ENCODE data around the gene EXOC3L1. TPM values are rescaled to one million over a fixed set of nuclear protein-coding genes. Genes with fewer than 3 reads are reported as not detected.

EXOC3L1 gene
- polyA plus RNA-seq, 2 donors, result 1.2 to 1.5 TPM

DNA sequence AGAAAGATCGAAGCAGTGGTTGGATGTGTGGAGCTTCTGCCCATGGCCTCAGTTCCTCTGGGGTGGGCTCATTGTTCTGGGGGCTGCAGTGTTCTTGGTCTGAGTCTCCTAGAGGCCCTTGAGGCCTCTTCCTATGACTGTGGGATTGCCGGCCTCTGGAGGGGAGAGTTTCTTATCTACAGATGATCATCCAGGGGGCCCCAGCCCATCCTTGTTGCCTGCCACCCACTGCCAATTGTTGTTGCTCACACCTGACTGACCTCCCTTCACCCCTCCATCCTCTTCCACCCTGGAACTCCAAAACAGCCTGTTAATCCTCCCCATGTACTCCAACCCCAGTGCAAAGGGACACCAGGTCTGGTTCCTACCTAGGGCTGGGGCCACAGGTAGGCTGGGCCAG, 45.0 kb downstream of the EXOC3L1 start:
- peaks cover 15 to 68% of the 10 kb centered on the region in 2 donors for H3K36me3 ChIP-seq (ENCODE audit: control insufficient read depth in 2 of 2, insufficient read depth in 2 of 2, low read length in 1 of 2)
- H3K4me1 ChIP-seq (ENCODE audit: control insufficient read depth in 2 of 2, insufficient read depth in 2 of 2, low read length in 1 of 2), result peaks cover 0 to 9% of the 10 kb centered on the region in 2 donors
- H3K27ac ChIP-seq (ENCODE audit: low read depth in 2 of 2, low read length in 1 of 2), result no peak overlapping the region
- H3K27me3 ChIP-seq (ENCODE audit: control insufficient read depth in 1 of 2, insufficient read depth in 2 of 2, low read length in 2 of 2), result no peaks in the 10 kb centered on the region
- WGBS, 2 donors, result 86 to 96% methylated on average over 2 of the region's 2 CpGs
- H3K9me3 ChIP-seq (ENCODE audit: control insufficient read depth in 2 of 2, insufficient read depth in 1 of 2, low read depth in 1 of 2, low read length in 1 of 2), result no peaks in the 10 kb centered on the region
- H3K4me3 ChIP-seq (ENCODE audit: low read depth in 1 of 2, low read length in 2 of 2), result no peak overlapping the region

DNA sequence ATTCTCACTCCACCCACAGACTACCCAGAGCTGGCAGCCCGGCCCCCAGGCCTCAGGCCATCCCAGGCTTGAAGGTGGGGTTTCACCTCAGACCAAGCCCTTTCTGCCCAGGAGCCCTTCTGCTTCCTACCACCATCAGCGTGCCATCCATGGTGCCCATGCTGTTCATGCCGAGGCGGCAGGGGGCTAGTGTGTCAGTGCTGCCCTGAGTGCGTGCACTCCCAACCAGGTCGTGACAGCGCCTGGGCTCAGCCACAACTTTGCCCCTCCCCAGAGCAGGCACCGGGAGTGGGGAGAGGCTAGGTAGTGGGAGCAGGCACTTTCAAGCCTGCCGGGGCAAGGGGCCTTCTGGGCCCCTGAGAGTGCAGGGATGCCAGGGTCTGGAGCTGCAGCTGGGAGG, 47.6 kb downstream of the EXOC3L1 start:
- no peak overlapping the region for H3K27ac ChIP-seq (ENCODE audit: low read depth in 2 of 2, low read length in 1 of 2)
- no peak overlapping the region for H3K4me3 ChIP-seq (ENCODE audit: low read depth in 1 of 2, low read length in 2 of 2)
- 93 to 95% methylated on average over 9 of the region's 9 CpGs for WGBS, 2 donors
- H3K27me3 ChIP-seq (ENCODE audit: control insufficient read depth in 1 of 2, insufficient read depth in 2 of 2, low read length in 2 of 2), result no peaks in the 10 kb centered on the region
- peaks cover 0 to 4% of the 10 kb centered on the region in 2 donors for H3K4me1 ChIP-seq (ENCODE audit: control insufficient read depth in 2 of 2, insufficient read depth in 2 of 2, low read length in 1 of 2)
- no peaks in the 10 kb centered on the region for H3K9me3 ChIP-seq (ENCODE audit: control insufficient read depth in 2 of 2, insufficient read depth in 1 of 2, low read depth in 1 of 2, low read length in 1 of 2)
- H3K36me3 ChIP-seq (ENCODE audit: control insufficient read depth in 2 of 2, insufficient read depth in 2 of 2, low read length in 1 of 2), result peaks cover 15 to 62% of the 10 kb centered on the region in 2 donors

DNA sequence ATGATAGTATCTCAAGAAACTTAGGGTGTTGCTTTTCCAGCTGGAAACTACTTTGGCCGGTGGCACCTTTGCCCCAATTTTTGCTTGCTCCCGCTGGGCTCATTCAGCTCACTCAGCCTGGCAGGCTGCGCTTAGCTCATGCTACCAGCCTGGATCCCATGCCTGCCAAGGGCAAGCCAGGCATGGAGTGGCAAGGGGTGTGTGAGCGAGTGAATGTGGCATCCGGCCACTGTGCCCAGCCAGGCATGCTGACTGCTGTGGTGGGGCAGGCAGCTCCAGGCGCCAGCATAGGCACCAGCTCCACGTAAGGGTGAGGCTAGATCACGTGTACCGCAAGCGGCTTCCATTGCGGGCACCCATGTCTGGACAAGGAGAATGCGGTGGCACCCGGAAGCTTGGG, 48.5 kb downstream of the EXOC3L1 start:
- H3K27me3 ChIP-seq (ENCODE audit: control insufficient read depth in 1 of 2, insufficient read depth in 2 of 2, low read length in 2 of 2), result no peaks in the 10 kb centered on the region
- H3K4me1 ChIP-seq (ENCODE audit: control insufficient read depth in 2 of 2, insufficient read depth in 2 of 2, low read length in 1 of 2), result no peaks in the 10 kb centered on the region
- no peak overlapping the region for H3K27ac ChIP-seq (ENCODE audit: low read depth in 2 of 2, low read length in 1 of 2)
- no peak overlapping the region for H3K4me3 ChIP-seq (ENCODE audit: low read depth in 1 of 2, low read length in 2 of 2)
- no peaks in the 10 kb centered on the region for H3K9me3 ChIP-seq (ENCODE audit: control insufficient read depth in 2 of 2, insufficient read depth in 1 of 2, low read depth in 1 of 2, low read length in 1 of 2)
- 95 to 96% methylated on average over 13 of the region's 13 CpGs for WGBS, 2 donors
- peaks cover 15 to 55% of the 10 kb centered on the region in 2 donors for H3K36me3 ChIP-seq (ENCODE audit: control insufficient read depth in 2 of 2, insufficient read depth in 2 of 2, low read length in 1 of 2)

DNA sequence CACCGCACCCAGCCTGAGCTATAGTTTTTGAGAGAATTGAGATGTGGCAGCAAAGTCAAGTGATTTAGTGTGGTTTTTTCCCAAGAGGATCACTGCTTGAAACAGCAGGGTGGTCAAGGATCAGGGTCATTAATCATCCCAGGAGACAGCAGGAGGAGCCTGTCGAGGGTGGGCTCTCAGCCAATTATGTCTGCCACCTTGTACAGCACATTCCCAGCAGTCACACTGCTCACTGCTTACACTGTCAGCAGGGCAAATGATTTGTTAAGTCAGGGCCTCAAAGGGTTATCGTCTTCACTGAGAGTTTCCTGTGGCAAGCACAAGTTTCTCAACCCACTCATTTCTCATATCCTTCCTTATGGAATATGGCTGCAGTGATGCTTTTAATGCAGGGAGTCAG, 52.3 kb downstream of the EXOC3L1 start:
- H3K27ac ChIP-seq (ENCODE audit: low read depth in 2 of 2, low read length in 1 of 2), result no peak overlapping the region
- no peaks in the 10 kb centered on the region for H3K4me1 ChIP-seq (ENCODE audit: control insufficient read depth in 2 of 2, insufficient read depth in 2 of 2, low read length in 1 of 2)
- H3K4me3 ChIP-seq (ENCODE audit: low read depth in 1 of 2, low read length in 2 of 2), result no peak overlapping the region
- 57 to 59% methylated on average over 3 of the region's 3 CpGs for WGBS, 2 donors
- no peaks in the 10 kb centered on the region for H3K9me3 ChIP-seq (ENCODE audit: control insufficient read depth in 2 of 2, insufficient read depth in 1 of 2, low read depth in 1 of 2, low read length in 1 of 2)
- H3K36me3 ChIP-seq (ENCODE audit: control insufficient read depth in 2 of 2, insufficient read depth in 2 of 2, low read length in 1 of 2), result peaks cover 21 to 30% of the 10 kb centered on the region in 2 donors
- no peaks in the 10 kb centered on the region for H3K27me3 ChIP-seq (ENCODE audit: control insufficient read depth in 1 of 2, insufficient read depth in 2 of 2, low read length in 2 of 2)

Other genes starting within 250 kb of the EXOC3L1 start
- 1 to 10 TPM; 1.8 to 4.8 TPM for gene CES3, start 228.9 kb downstream of the EXOC3L1 start, polyA plus RNA-seq
- gene CES4A, start 201.5 kb downstream of the EXOC3L1 start, polyA plus RNA-seq, result 10 to 100 TPM; 10.1 to 17.5 TPM
- gene CBFB, start 161.0 kb downstream of the EXOC3L1 start, polyA plus RNA-seq, result 10 to 100 TPM; 15.3 to 17.0 TPM
- 1 to 10 TPM; 8.8 to 9.9 TPM for gene PHAF1, start 80.2 kb downstream of the EXOC3L1 start, polyA plus RNA-seq
- gene B3GNT9, start 39.1 kb downstream of the EXOC3L1 start, polyA plus RNA-seq, result 1 to 10 TPM; 3.5 to 4.1 TPM
- gene TRADD, start 30.2 kb downstream of the EXOC3L1 start, polyA plus RNA-seq, result 10 to 100 TPM; 21.8 to 27.3 TPM
- gene FBXL8, start 30.2 kb downstream of the EXOC3L1 start, polyA plus RNA-seq, result 10 to 100 TPM; 11.2 to 22.6 TPM
- 10 to 100 TPM; 22.9 to 80.4 TPM for gene HSF4, start 25.4 kb downstream of the EXOC3L1 start, polyA plus RNA-seq
- gene NOL3, start 19.6 kb downstream of the EXOC3L1 start, polyA plus RNA-seq, result 10 to 100 TPM; 36.7 to 59.0 TPM
- 10 to 100 TPM; 18.2 to 30.5 TPM for gene MATCAP1, start 6.2 kb downstream of the EXOC3L1 start, polyA plus RNA-seq
- 10 to 100 TPM; 49.1 to 53.0 TPM for gene E2F4, start 2.0 kb upstream of the EXOC3L1 start, polyA plus RNA-seq
- gene ELMO3, start 9.0 kb upstream of the EXOC3L1 start, polyA plus RNA-seq, result 10 to 100 TPM; 21.5 to 23.7 TPM
- gene TMEM208, start 37.0 kb upstream of the EXOC3L1 start, polyA plus RNA-seq, result 10 to 100 TPM; 73.4 to 83.1 TPM
- gene FHOD1, start 57.3 kb upstream of the EXOC3L1 start, polyA plus RNA-seq, result 10 to 100 TPM in 1 of 2 donors, 1 to 10 TPM in 1; 6.3 to 11.4 TPM
- gene SLC9A5, start 58.8 kb upstream of the EXOC3L1 start, polyA plus RNA-seq, result under 1 TPM; 0.11 to 0.43 TPM
- gene PLEKHG4, start 89.4 kb upstream of the EXOC3L1 start, polyA plus RNA-seq, result 10 to 100 TPM in 1 of 2 donors, 1 to 10 TPM in 1; 8.9 to 13.3 TPM
- gene KCTD19, start 136.6 kb upstream of the EXOC3L1 start, polyA plus RNA-seq, result not detected
- under 1 TPM in 1 of 2 donors, not detected in 1; 0.02 TPM for gene LRRC36, start 136.7 kb upstream of the EXOC3L1 start, polyA plus RNA-seq
- gene TPPP3, start 203.4 kb upstream of the EXOC3L1 start, polyA plus RNA-seq, result 10 to 100 TPM; 15.2 to 39.0 TPM
- gene ZDHHC1, start 226.3 kb upstream of the EXOC3L1 start, polyA plus RNA-seq, result 1 to 10 TPM; 3.3 to 4.7 TPM
- 10 to 100 TPM; 10.7 to 15.2 TPM for gene HSD11B2, start 241.0 kb upstream of the EXOC3L1 start, polyA plus RNA-seq

Measured in esophagus (tissue), 2 donors.